ENCODE data around the gene TMEM154.

TMEM154 gene

GRCh38 chr4:152588869-152589268 is 90.9 kb downstream of the TMEM154 start:
- no peak for DNase-seq

DNA sequence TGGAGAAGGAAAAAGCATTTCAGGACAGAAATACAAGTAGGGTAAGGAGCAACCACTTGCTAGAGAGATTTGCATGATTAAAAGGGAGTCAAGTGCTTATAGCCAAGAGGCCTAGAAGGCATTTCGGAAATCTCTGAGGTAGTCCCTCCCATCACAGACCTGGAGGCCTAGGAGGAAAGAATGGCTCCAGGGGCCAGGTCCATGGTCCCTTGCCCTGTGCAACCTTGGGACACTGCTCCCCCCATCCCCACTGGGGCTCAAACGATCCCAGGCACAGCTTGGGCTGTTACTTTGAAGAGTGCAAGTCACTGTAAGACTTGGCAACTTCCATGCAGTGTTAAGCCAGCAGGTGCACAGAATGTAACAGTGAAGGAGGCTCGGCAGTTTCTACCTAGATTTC is 92.7 kb downstream of the TMEM154 start:
- DNase-seq = no peak

DNA sequence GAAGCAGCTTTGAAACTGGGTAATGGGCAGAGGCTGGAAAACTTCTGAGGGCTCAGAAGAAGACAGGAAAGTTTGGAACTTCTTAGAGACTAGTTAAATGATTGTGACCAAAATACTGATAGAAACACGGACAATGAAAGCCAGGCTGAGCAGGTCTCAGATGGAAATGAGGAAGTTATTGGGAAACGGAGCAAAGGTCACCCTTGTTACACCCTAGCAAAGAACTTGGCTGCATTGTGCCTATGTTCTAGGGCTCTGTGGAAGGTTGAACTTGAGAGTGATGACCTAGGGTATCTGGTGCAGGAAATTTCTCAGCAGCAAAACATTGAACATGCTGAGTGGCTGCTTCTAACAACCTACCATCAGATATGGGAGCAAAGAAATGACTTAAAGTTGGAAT is 93.1 kb downstream of the TMEM154 start:
- DNase-seq = no peak

- no peak for DNase-seq
Measured at GRCh38 chr4:152585023-152585441, 94.8 kb downstream of the TMEM154 start.

DNA sequence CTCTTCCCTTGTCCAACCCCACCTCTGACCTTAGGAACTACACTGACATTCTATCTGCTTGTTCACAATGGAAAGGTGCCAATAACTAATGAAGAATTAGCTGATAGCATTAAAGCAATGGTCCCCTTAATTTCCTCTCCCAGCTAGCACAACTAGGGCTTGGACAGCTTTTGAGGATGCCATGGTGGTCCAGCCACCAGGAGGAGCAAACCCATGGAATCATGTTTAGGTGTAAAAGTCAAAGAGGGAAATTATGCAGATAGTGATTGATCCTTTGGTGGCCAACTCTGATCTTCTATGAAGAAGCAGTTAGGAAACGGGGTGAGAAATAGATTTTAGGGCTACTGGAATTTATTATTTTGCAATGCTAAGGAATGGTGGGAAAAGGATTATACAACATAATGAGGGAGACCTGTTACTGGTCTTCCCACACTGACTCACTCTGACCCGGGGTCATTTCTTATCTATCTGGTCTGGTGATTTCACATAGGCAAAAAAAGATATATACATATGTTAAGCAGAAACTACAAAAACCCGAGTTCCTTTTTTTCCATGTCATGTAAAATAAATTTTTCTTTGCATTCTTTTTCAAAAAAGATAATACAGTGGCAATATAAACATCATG is 98.1 kb downstream of the TMEM154 start:
- DNase-seq = no peak

DNA sequence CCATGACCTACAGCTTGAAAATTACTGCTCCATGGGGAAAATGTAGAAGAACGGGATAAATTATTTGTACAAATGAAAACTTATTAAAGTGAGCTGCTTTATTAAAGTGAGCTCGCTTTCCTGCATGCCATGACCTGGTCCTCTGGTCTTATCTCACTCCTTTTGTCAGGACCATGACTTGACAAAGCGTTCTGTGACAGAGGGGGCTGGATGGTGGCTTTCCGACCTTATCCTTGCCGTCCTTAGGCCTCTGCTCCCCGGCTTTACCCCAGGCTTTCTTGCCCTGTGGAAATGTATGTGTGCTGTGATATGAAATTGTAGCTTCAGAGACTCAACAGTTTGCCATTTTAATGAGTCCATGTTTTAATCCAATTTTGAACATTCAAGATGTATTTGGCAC is 99.9 kb downstream of the TMEM154 start:
- DNase-seq = no peak

- DNase-seq = no peak
Measured at GRCh38 chr4:152579107-152579764, 100.6 kb downstream of the TMEM154 start.

DNA sequence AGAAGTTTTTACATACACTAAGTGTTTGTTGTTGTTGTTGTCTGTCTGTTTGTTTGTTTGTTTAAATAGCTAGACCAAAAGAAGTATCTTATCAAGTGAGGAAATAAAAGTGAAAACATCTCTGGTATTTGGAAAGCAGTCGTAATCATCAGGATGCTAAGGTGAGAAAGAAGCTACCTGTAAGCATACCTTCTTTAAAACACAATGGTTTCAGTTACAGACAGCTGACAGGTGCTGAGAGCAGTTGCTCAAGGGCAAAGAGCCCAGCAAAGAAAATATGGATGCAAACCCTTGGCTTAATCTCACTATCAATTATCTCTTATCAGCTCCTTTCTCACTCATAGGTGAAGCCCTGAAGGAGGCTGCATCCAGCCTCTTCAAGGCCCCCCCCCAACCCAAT is 101.1 kb downstream of the TMEM154 start:
- no peak for DNase-seq

DNA sequence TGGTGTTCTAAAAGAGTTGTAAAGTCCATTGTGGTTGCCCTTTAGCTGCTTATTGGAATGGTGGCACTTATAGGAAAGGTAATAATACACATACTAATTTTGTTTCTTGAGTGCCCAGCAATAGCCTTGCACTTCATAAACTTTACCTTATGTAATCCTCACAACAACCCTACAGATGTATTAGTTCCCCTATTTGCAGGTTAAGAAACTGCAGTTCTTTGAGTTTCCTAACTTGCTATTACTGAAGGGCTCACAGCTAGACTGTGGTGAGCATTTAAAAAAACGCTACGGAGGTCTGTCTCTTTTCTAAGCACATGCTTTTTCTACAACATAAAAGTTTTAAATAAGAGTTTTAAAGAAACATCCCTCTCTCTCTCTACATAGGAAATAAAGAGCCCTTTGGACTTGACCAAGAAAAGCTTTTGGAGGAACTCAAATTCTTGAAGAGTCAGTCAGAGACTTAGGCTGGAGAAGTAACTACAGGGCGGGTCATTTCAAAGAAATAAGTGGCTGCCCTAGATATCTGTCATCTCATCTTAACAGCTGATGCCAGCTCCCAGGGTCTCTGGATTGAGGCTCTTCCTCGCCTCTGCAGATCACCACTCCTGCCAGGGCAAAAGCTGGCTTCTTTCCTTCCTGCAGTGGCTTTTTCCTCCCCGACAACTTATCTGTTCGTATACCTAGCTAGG is 101.9 kb downstream of the TMEM154 start:
- peak; percentile 18 for DNase-seq

DNA sequence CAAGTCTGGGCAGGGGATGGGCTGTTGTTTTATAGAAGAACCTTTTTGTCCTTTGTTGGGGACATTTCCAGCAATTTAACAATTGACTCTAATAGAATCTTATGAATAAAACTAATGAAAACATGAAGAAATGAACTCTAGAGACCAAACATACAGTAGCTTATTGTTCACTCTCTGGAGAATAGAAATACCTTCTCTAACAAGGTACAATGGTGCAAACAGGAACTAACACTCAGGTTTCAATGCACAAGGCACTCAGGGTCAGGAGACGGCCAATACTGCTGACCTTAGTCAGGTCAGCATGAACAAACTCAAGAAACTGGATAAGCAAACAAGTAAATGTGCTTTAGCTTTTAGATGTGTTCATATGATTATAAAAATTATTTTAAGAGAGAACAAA is 104.3 kb downstream of the TMEM154 start:
- no peak for DNase-seq

DNA sequence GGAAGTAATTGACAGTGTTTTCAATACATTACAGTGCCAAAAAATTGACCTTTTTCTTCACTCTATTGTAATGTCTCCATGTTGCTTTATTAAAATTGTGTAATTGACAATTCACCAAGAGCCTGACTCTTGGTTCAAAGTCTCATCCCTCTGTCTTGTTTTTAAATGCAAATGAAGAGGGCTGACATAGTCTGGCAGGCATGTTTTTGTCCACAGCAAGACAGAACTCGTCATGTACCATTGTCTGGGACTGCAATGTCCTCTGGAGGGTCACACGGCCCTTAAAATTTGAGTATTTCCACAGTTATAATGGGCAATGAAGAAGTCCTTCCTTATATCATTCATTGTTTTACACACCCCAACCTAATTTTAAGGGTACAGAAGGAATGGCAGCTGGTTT is 105.9 kb downstream of the TMEM154 start:
- DNase-seq = no peak

GRCh38 chr4:152572417-152573086 is 107.2 kb downstream of the TMEM154 start:
- DNase-seq = peak; percentile 33

GRCh38 chr4:152571770-152572169 is 108.0 kb downstream of the TMEM154 start:
- DNase-seq = no peak

DNA sequence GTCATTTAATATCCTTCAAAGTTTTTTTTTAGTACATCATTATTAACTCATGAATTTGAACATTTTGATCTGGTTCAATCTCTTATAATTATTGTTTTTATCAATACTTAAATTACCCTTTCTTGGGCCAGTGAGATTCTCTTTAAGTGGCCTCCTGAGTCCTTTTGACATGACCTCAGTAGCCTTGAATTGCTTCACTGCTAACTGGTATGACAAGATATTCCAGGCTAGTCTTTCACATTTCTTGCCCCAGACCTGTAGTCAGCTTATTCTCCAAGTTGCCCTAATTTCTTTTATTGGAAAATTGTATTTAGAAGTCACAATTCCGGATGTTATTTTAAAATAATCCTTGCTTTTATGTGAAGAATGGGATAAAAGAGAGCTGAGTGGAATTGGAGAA is 108.5 kb downstream of the TMEM154 start:
- no peak for DNase-seq

All from EL (cell line).